Hepatocyte (in vitro differentiated cells): ENCODE results near the gene CBX1.

Source experiments
- EZH2 ChIP-seq: fragments of 200-600 bp; sonication (generic); IDR thresholded peaks from 2 replicates; pipeline ENCODE4 v1.6.1; 2016; ENCODE audit warnings: antibody characterized with exemption, mild to moderate bottlenecking, borderline replicate concordance
- EZH2phosphoT487 ChIP-seq: fragments of 200-600 bp; sonication (generic); IDR thresholded peaks from one replicate; pipeline ENCODE4 v1.6.1; 2018; ENCODE audit warnings: antibody characterized with exemption, mild to moderate bottlenecking, low read depth, moderate library complexity; ENCODE audit not compliant: unreplicated experiment, severe bottlenecking
- TF ChIP-seq, protein P1 (sequence below): fragments of 200-600 bp; sonication (generic); IDR thresholded peaks from 2 replicates; pipeline ENCODE4 v1.5.1; 2016; ENCODE audit warnings: antibody characterized with exemption, mild to moderate bottlenecking; ENCODE audit not compliant: poor library complexity

- TF ChIP-seq, protein P1, sequence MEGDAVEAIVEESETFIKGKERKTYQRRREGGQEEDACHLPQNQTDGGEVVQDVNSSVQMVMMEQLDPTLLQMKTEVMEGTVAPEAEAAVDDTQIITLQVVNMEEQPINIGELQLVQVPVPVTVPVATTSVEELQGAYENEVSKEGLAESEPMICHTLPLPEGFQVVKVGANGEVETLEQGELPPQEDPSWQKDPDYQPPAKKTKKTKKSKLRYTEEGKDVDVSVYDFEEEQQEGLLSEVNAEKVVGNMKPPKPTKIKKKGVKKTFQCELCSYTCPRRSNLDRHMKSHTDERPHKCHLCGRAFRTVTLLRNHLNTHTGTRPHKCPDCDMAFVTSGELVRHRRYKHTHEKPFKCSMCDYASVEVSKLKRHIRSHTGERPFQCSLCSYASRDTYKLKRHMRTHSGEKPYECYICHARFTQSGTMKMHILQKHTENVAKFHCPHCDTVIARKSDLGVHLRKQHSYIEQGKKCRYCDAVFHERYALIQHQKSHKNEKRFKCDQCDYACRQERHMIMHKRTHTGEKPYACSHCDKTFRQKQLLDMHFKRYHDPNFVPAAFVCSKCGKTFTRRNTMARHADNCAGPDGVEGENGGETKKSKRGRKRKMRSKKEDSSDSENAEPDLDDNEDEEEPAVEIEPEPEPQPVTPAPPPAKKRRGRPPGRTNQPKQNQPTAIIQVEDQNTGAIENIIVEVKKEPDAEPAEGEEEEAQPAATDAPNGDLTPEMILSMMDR: no peak
- TF ChIP-seq EZH2phosphoT487 (no peak), EZH2 (no peak)
Measured at GRCh38 chr17:48055531-48056245, 45.6 kb downstream of the CBX1 start.
